K562 (cell line): Measurements from ENCODE around the gene CEP350. TPM values are rescaled to one million over a fixed set of nuclear protein-coding genes. Genes with fewer than 3 reads are reported as not detected.

Experiments
- CBX2 ChIP-seq: fragments of 200-600 bp; sonication (generic); IDR thresholded peaks from one replicate; pipeline ENCODE4 v1.6.1; 2012; ENCODE audit warnings: mild to moderate bottlenecking, low read length, inconsistent platforms; ENCODE audit not compliant: insufficient read depth, poor library complexity, severe bottlenecking
- CCNT2 ChIP-seq: IDR thresholded peaks from 2 replicates; pipeline ENCODE4 v1.6.1; 2011; ENCODE audit warnings: borderline replicate concordance, low read depth, mild to moderate bottlenecking, moderate library complexity, mixed read lengths, low read length; ENCODE audit not compliant: insufficient read length; ENCODE audit errors: extremely low read depth
- CTCFL ChIP-seq: IDR thresholded peaks from 2 replicates; pipeline ENCODE4 v1.6.1; 2011; ENCODE audit warnings: borderline replicate concordance, low read depth, mild to moderate bottlenecking, moderate library complexity, low read length; ENCODE audit not compliant: insufficient read depth, poor library complexity, severe bottlenecking
- DNMT1 ChIP-seq: fragments of 450-650 bp; IDR thresholded peaks from 2 replicates; pipeline ENCODE4 v1.6.1; 2016; ENCODE audit warnings: antibody characterized with exemption, mild to moderate bottlenecking
- ETV1 ChIP-seq: fragments of 450-650 bp; conservative IDR thresholded peaks from 2 replicates; pipeline ENCODE4 v1.6.1; 2016; ENCODE audit warnings: missing genetic modification characterization, control low read depth, low read depth, missing compliant biosample characterization
- FOXJ3 ChIP-seq: sonication (generic); formaldehyde crosslinking; IDR thresholded peaks from 2 replicates; pipeline ENCODE4 v1.4.0; 2020; ENCODE audit warnings: mild to moderate bottlenecking, missing genetic modification reagents
- GABPB1 ChIP-seq: sonication (generic); formaldehyde crosslinking; IDR thresholded peaks from 2 replicates; pipeline ENCODE4 v1.8.0; 2022; ENCODE audit warnings: mild to moderate bottlenecking, missing genetic modification reagents
- HSF4 ChIP-seq: fragments of 250-450 bp; sonication (Bioruptor Pico); IDR thresholded peaks from 2 replicates; pipeline ENCODE4 v2.1.2; 2022; ENCODE audit warnings: mild to moderate bottlenecking, moderate library complexity, borderline replicate concordance
- MTF1 ChIP-seq: fragments of 250-450 bp; sonication (Bioruptor Pico); IDR thresholded peaks from 2 replicates; pipeline ENCODE4 v1.9.0; 2021; ENCODE audit warnings: moderate library complexity, mild to moderate bottlenecking, inconsistent platforms, borderline replicate concordance
- NFATC3 ChIP-seq: fragments of 450-650 bp; IDR thresholded peaks from 2 replicates; pipeline ENCODE4 v1.6.1; 2017; ENCODE audit warnings: mild to moderate bottlenecking
- PHF20 ChIP-seq: fragments of 450-650 bp; IDR thresholded peaks from 2 replicates; pipeline ENCODE4 v1.6.1; 2018; ENCODE audit not compliant: partially characterized antibody
- RAD51 ChIP-seq: fragments of 450-650 bp; IDR thresholded peaks from 2 replicates; pipeline ENCODE4 v1.7.1; 2016; ENCODE audit warnings: low read depth, mild to moderate bottlenecking, borderline replicate concordance
- SIX5 ChIP-seq, 2 experiments: IDR thresholded peaks; 2 replicates each; pipeline ENCODE4 v1.6.1; 2011; ENCODE audit warnings: low read length in 2 of 2, borderline replicate concordance in 1 of 2, low read depth in 1 of 2, mild to moderate bottlenecking in 1 of 2, moderate library complexity in 1 of 2; ENCODE audit not compliant: insufficient read depth in 1 of 2
- SPI1 ChIP-seq: IDR thresholded peaks from 2 replicates; pipeline ENCODE4 v1.6.1; 2011; ENCODE audit warnings: low read depth, low read length, control low read depth, borderline replicate concordance
- SREBF2 ChIP-seq: sonication (generic); formaldehyde crosslinking; IDR thresholded peaks from 2 replicates; pipeline ENCODE4 v1.4.0; 2020; ENCODE audit warnings: mild to moderate bottlenecking, missing genetic modification reagents
- TCF7 ChIP-seq: sonication (generic); IDR thresholded peaks from 2 replicates; pipeline ENCODE4 v1.6.1; 2016; ENCODE audit warnings: antibody characterized with exemption, borderline replicate concordance
- ZC3H8 ChIP-seq: fragments of 450-650 bp; IDR thresholded peaks from 2 replicates; pipeline ENCODE4 v1.6.1; 2017
- ZKSCAN3 ChIP-seq: fragments of 250-450 bp; sonication (Bioruptor Pico); IDR thresholded peaks from 2 replicates; pipeline ENCODE4 v1.4.0; 2020
- ZKSCAN8 ChIP-seq: fragments of 200-800 bp; sonication (Bioruptor generic); IDR thresholded peaks from 2 replicates; pipeline ENCODE4 v1.6.1; 2016; ENCODE audit warnings: missing genetic modification characterization, missing compliant biosample characterization
- ZNF436 ChIP-seq: fragments of 250-450, 450-650 bp; sonication (Bioruptor Pico); formaldehyde crosslinking; IDR thresholded peaks from 2 replicates; pipeline ENCODE4 v1.7.0; 2020; ENCODE audit warnings: mild to moderate bottlenecking
- polyA plus RNA-seq, 8 experiments: library from polyadenylated mRNA; depleted of rRNA in 4 of 8; stranded (reverse) in 5 of 8; unstranded in 3 of 8; fragments of >200 nt; fragmentation: Nextera tagmentation in 2 of 8; fragmentation: Illumina TruSeq in 1 of 8; extraction: Ambion mirVana in 2 of 8; extraction: Trizol in 1 of 8; gene quantifications; 2 replicates each; pipeline versions ENCODE4 v1.2.1 to v1.2.3, GENCODE V29; 2011 to 2014; ENCODE audit warnings: inconsistent platforms in 1 of 8, missing spikeins in 1 of 8
- total RNA-seq, 7 experiments: library from RNA; depleted of rRNA in 6 of 7; stranded (reverse); fragments of >200 nt in 6 of 7; fragmentation: Illumina TruSeq in 2 of 7; extraction: Trizol in 2 of 7; gene quantifications; 2 replicates each; pipeline versions ENCODE4 v1.2.1 to v1.2.3, GENCODE V29; 2011 to 2021; ENCODE audit warnings: low replicate concordance in 1 of 7
- TF ChIP-seq, protein P1 (sequence below): sonication (generic); formaldehyde crosslinking; IDR thresholded peaks from 2 replicates; pipeline ENCODE4 v1.4.0; 2020; ENCODE audit warnings: mild to moderate bottlenecking, missing genetic modification reagents

Gene CEP350
- total and polyA plus RNA-seq, 9 of the 15 experiments (the other 6 are each of a cell fraction or from before 2014, with no cell fraction given) = 8.3 to 64.3 (median 28.0) TPM

DNA sequence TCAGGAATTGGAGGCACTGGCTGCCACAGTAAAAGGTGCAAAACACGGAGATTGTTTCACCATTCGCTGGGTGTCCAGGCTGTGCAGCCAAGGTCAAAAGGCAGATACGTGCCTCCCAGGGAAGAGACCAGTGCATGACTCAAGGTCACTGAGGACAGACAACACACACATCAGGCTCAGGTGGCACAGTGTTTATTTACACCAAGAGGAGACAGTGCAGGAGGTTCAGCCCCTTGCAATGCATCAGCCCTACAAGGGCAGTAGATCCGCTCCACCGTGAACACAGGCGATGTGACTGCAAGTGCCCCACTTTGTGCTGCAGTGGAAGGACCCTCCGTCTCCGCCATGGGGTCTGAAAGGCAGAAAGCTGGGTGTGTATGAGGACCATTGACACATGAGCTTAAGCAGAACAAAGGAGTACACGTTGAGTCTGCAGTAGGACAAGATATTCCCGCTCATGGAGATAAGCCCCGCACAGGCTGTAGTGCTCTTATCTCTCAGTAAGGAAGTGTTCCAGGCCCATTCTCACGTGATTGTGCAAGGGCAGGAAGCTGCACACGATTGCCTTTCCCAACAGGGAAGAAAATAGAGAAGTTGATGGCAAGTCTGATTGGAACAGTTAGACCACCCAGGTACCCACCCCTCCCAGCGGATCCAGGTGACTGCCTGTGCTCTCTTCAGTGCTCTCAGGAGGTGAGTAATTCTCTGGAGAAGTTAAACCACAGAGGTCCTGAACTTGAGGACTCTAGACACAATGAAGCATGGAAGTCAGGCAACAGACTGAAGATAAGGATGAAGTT is 162.6 kb downstream of the CEP350 start (continued):
- no peak for TF ChIP-seq SIX5 (IDR thresholded peaks at IDR 0.05; ENCODE audit: borderline replicate concordance in 1 of 2, insufficient read depth in 1 of 2, low read depth in 1 of 2, low read length in 2 of 2)
- TF ChIP-seq MTF1 (CRISPR knock-in tag) = no peak
- no peak for TF ChIP-seq GABPB1 (CRISPR knock-in tag)
- TF ChIP-seq ZKSCAN8 (CRISPR knock-in tag) = no peak
- TF ChIP-seq, protein P1, sequence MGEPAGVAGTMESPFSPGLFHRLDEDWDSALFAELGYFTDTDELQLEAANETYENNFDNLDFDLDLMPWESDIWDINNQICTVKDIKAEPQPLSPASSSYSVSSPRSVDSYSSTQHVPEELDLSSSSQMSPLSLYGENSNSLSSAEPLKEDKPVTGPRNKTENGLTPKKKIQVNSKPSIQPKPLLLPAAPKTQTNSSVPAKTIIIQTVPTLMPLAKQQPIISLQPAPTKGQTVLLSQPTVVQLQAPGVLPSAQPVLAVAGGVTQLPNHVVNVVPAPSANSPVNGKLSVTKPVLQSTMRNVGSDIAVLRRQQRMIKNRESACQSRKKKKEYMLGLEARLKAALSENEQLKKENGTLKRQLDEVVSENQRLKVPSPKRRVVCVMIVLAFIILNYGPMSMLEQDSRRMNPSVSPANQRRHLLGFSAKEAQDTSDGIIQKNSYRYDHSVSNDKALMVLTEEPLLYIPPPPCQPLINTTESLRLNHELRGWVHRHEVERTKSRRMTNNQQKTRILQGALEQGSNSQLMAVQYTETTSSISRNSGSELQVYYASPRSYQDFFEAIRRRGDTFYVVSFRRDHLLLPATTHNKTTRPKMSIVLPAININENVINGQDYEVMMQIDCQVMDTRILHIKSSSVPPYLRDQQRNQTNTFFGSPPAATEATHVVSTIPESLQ = no peak
- peak; percentile 38 for TF ChIP-seq CCNT2
- TF ChIP-seq ZC3H8 = no peak
- no peak for TF ChIP-seq CTCFL
- peak; percentile 91 for TF ChIP-seq ETV1 (tag)
- TF ChIP-seq HSF4 (CRISPR knock-in tag) = no peak
- peak; percentile 83; the same call in 1 of the 2 replicates for TF ChIP-seq SPI1
- no peak for TF ChIP-seq FOXJ3
- TF ChIP-seq ZNF436 (CRISPR knock-in tag) = no peak
- TF ChIP-seq RAD51 = peak; percentile 64
- TF ChIP-seq DNMT1 = no peak
- no peak for TF ChIP-seq SREBF2 (CRISPR knock-in tag)
- no peak for TF ChIP-seq NFATC3
- TF ChIP-seq PHF20 = no peak
- peak; percentile 55; the same call in 1 of the 2 replicates for TF ChIP-seq TCF7
- no peak for TF ChIP-seq CBX2
- TF ChIP-seq ZKSCAN3 (CRISPR knock-in tag) = no peak
